NCI-H510A (cell line): ENCODE data around the gene RAD52.

ENCODE experiments used
- DNase-seq: peaks from one replicate; lab custom pipeline; 2025; lab: John Stamatoyannopoulos, UW

The RAD52 gene

GRCh38 chr12:913919-914698, 35.4 kb downstream of the RAD52 start:
- DNase-seq: no peak

GRCh38 chr12:912466-913235, 36.8 kb downstream of the RAD52 start:
- DNase-seq: no peak

GRCh38 chr12:911191-911826, 38.2 kb downstream of the RAD52 start:
- no peak for DNase-seq

- DNase-seq: no peak
These were observed 39.1 kb downstream of the RAD52 start for GRCh38 chr12:910416-910815.

- DNase-seq: no peak
These were observed 39.6 kb downstream of the RAD52 start for GRCh38 chr12:909861-910260.

GRCh38 chr12:907413-908185, 41.9 kb downstream of the RAD52 start:
- DNase-seq: no peak

GRCh38 chr12:906062-906585, 43.4 kb downstream of the RAD52 start:
- no peak for DNase-seq

- DNase-seq: no peak
These were observed 44.0 kb downstream of the RAD52 start for GRCh38 chr12:905261-906031.

GRCh38 chr12:904010-904414, 45.5 kb downstream of the RAD52 start:
- DNase-seq: no peak

- DNase-seq: no peak
These were observed 46.4 kb downstream of the RAD52 start for GRCh38 chr12:903055-903454.

- peak; percentile 8 for DNase-seq
These were observed 46.9 kb downstream of the RAD52 start for GRCh38 chr12:902581-902980.

- DNase-seq: no peak
These were observed 52.1 kb downstream of the RAD52 start for GRCh38 chr12:897386-897785.

GRCh38 chr12:896031-896430, 53.5 kb downstream of the RAD52 start:
- no peak for DNase-seq

- DNase-seq: no peak
These were observed 55.3 kb downstream of the RAD52 start for GRCh38 chr12:894226-894625.

GRCh38 chr12:886206-886605, 63.3 kb downstream of the RAD52 start:
- DNase-seq: no peak

GRCh38 chr12:885701-886100, 63.8 kb downstream of the RAD52 start:
- DNase-seq: no peak

- DNase-seq: no peak
These were observed 64.6 kb downstream of the RAD52 start for GRCh38 chr12:884746-885414.

- no peak for DNase-seq
These were observed 68.8 kb downstream of the RAD52 start for GRCh38 chr12:880656-881055.

- no peak for DNase-seq
These were observed 69.9 kb downstream of the RAD52 start for GRCh38 chr12:879641-880040.

GRCh38 chr12:873954-874353, 75.5 kb downstream of the RAD52 start:
- DNase-seq: no peak

GRCh38 chr12:870378-870777, 79.1 kb downstream of the RAD52 start:
- DNase-seq: no peak
